Uterus (tissue), 4 donors: ENCODE measurements around the gene ZNF79. TPM values are rescaled to one million over a fixed set of nuclear protein-coding genes. Genes with fewer than 3 reads are reported as not detected.

ENCODE experiments used
- DNase-seq, 2 donors: peaks; one replicate each; pipeline ENCODE4 v3.0.0-alpha.2; 2019 to 2020
- H3K27ac ChIP-seq, 2 donors: fragments of 200-600 bp; sonication (generic); 1 replicate in 1 of 2; 2 replicates in 1 of 2; pipeline ENCODE4 v1.5.1; 2016 to 2018
- H3K27me3 ChIP-seq, 2 donors: fragments of 200-600 bp; sonication (generic); one replicate each; pipeline ENCODE4 v1.5.1; 2018 to 2019; ENCODE audit warnings: control low read depth in 1 of 2
- H3K36me3 ChIP-seq, 2 donors: fragments of 200-600 bp; sonication (generic); one replicate each; pipeline ENCODE4 v1.5.1; 2019; ENCODE audit warnings: control low read depth in 1 of 2
- H3K4me1 ChIP-seq, 2 donors: fragments of 200-600 bp; sonication (generic); one replicate each; pipeline ENCODE4 v1.5.1; 2018 to 2019; ENCODE audit warnings: control low read depth in 1 of 2
- H3K4me3 ChIP-seq, 2 donors: fragments of 200-600 bp; sonication (generic); 1 replicate in 1 of 2; 2 replicates in 1 of 2; pipeline ENCODE4 v1.5.1; 2018 to 2019; ENCODE audit warnings: mild to moderate bottlenecking in 1 of 2
- H3K9me3 ChIP-seq, 2 donors: fragments of 200-600 bp; sonication (generic); one replicate each; pipeline ENCODE4 v1.5.1; 2019; ENCODE audit warnings: control low read depth in 1 of 2
- POLR2A ChIP-seq, 2 donors: fragments of 450-650 bp; IDR thresholded peaks; one replicate each; pipeline ENCODE4 v1.6.1; 2016; ENCODE audit warnings: antibody characterized with exemption in 2 of 2, mild to moderate bottlenecking in 1 of 2, moderate library complexity in 1 of 2
- intact Hi-C: fragments of 100-400 bp; cut with DNase I; formaldehyde crosslinking; loops from one replicate; pipeline ENCODE4 v1.15.1; 2023; ENCODE audit warnings: low total_unique reads
- total RNA-seq, 4 donors: library from RNA; depleted of rRNA in 3 of 4; stranded (reverse); fragments of >200 nt in 3 of 4; gene quantifications; one replicate each; pipeline versions ENCODE4 v1.1.0 to v1.2.4, GENCODE V29; 2014 to 2023
- TF ChIP-seq, protein P1 (sequence below), 4 experiments: fragments of 200-600 bp in 2 of 4; fragments of 450-650 bp in 2 of 4; sonication (generic) in 2 of 4; IDR thresholded peaks; one replicate each; pipeline ENCODE4 v1.5.1; 2016 to 2019; ENCODE audit warnings: antibody characterized with exemption in 4 of 4, mild to moderate bottlenecking in 2 of 4, moderate library complexity in 1 of 4
- donor health status: DM: yes; HTN: yes; CAD: no.

ZNF79 gene
- total RNA-seq, 4 donors from 2014 or later = 3.8 to 14.1 (median 13.4) TPM

DNA sequence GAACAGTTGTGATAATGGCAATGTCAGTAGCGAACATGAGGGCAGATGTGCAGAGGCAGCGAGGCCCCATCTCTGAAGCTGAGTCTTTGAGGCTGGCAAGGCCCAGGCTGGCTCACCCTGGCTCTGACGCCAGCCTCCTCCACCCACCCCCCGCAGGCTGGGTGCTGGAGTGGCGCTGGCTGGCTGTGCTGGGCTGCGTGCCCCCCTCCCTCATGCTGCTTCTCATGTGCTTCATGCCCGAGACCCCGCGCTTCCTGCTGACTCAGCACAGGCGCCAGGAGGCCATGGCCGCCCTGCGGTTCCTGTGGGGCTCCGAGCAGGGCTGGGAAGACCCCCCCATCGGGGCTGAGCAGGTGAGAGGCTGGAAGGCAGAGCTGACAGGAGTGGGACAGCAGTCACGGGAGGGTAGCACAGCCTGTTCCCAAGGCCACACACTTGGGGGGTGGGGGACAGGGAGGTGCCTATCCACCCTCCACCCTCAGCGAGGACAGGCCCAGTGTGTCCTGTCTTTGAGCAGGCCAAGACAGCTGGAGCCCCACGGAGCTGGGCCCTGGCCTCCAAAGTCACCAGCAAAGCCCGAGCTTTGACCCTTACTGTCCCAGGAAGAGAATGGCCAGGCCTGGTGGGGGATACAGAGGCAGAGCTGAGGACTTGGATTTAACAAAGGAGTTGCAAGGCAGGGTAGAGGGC is 21.6 kb upstream of the ZNF79 start:
- Histone ChIP-seq H3K27me3 (no peaks in the 10 kb centered on the region), H3K27ac (no peak overlapping the region), H3K9me3 (no peaks in the 10 kb centered on the region), H3K36me3 (no peaks in the 10 kb centered on the region), H3K4me1 (peaks cover 0 to 11% of the 10 kb centered on the region in 2 donors), H3K4me3 (no peak overlapping the region)
- intact Hi-C loops = no loop called here
- TF ChIP-seq POLR2A (IDR thresholded peaks at IDR 0.05) = no peak
- TF ChIP-seq, protein P1, sequence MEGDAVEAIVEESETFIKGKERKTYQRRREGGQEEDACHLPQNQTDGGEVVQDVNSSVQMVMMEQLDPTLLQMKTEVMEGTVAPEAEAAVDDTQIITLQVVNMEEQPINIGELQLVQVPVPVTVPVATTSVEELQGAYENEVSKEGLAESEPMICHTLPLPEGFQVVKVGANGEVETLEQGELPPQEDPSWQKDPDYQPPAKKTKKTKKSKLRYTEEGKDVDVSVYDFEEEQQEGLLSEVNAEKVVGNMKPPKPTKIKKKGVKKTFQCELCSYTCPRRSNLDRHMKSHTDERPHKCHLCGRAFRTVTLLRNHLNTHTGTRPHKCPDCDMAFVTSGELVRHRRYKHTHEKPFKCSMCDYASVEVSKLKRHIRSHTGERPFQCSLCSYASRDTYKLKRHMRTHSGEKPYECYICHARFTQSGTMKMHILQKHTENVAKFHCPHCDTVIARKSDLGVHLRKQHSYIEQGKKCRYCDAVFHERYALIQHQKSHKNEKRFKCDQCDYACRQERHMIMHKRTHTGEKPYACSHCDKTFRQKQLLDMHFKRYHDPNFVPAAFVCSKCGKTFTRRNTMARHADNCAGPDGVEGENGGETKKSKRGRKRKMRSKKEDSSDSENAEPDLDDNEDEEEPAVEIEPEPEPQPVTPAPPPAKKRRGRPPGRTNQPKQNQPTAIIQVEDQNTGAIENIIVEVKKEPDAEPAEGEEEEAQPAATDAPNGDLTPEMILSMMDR (IDR thresholded peaks at IDR 0.05) = no peak
- no peak for DNase-seq

DNA sequence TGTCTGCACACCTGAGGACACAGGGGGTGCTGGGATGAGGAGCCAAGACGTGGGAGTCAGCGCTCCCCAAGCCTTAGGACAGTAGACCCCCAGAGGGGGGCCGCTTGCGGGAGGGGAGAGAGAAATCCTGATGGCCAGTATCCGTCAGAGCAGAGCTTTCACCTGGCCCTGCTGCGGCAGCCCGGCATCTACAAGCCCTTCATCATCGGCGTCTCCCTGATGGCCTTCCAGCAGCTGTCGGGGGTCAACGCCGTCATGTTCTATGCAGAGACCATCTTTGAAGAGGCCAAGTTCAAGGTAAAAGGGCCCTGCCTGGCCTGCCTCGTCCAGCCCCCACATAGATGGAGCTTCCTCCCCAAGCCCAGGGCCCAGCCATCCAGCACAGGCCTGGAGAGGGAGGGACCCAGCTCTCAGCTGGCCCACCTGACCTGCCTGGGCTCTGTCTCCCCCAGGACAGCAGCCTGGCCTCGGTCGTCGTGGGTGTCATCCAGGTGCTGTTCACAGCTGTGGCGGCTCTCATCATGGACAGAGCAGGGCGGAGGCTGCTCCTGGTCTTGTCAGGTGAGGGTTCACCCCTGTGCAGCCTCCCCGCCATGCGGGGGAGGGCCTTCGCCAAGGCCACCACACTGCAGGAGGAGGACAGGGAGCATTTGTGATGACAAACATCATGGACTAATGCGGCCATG is 20.5 kb upstream of the ZNF79 start:
- Histone ChIP-seq H3K36me3 (no peaks in the 10 kb centered on the region), H3K27me3 (no peaks in the 10 kb centered on the region), H3K27ac (no peak overlapping the region), H3K4me3 (no peak overlapping the region), H3K4me1 (peaks cover 0 to 2% of the 10 kb centered on the region in 2 donors), H3K9me3 (no peaks in the 10 kb centered on the region)
- intact Hi-C loops = no loop called here
- DNase-seq = no peak
- no peak for TF ChIP-seq POLR2A (IDR thresholded peaks at IDR 0.05)
- TF ChIP-seq, protein P1 (IDR thresholded peaks at IDR 0.05) = no peak

DNA sequence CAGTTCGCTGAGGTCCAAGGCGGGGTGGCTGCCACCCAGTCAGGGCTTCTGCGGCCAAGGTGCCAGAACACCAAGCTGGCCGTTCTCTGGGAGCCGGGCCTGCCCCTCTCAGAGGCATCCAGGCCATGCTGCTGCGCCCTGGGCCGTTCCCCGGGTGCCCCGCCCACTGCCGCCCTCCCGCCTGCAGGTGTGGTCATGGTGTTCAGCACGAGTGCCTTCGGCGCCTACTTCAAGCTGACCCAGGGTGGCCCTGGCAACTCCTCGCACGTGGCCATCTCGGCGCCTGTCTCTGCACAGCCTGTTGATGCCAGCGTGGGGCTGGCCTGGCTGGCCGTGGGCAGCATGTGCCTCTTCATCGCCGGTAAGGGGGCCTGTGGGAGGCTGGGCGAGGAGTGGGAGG is 19.6 kb upstream of the ZNF79 start:
- intact Hi-C loops = no loop called here
- Histone ChIP-seq H3K4me1 (no peaks in the 10 kb centered on the region), H3K9me3 (no peaks in the 10 kb centered on the region), H3K27me3 (no peaks in the 10 kb centered on the region), H3K4me3 (no peak overlapping the region), H3K36me3 (no peaks in the 10 kb centered on the region), H3K27ac (no peak overlapping the region)
- DNase-seq = no peak
- no peak for TF ChIP-seq POLR2A (IDR thresholded peaks at IDR 0.05)
- TF ChIP-seq, protein P1 (IDR thresholded peaks at IDR 0.05) = no peak

DNA sequence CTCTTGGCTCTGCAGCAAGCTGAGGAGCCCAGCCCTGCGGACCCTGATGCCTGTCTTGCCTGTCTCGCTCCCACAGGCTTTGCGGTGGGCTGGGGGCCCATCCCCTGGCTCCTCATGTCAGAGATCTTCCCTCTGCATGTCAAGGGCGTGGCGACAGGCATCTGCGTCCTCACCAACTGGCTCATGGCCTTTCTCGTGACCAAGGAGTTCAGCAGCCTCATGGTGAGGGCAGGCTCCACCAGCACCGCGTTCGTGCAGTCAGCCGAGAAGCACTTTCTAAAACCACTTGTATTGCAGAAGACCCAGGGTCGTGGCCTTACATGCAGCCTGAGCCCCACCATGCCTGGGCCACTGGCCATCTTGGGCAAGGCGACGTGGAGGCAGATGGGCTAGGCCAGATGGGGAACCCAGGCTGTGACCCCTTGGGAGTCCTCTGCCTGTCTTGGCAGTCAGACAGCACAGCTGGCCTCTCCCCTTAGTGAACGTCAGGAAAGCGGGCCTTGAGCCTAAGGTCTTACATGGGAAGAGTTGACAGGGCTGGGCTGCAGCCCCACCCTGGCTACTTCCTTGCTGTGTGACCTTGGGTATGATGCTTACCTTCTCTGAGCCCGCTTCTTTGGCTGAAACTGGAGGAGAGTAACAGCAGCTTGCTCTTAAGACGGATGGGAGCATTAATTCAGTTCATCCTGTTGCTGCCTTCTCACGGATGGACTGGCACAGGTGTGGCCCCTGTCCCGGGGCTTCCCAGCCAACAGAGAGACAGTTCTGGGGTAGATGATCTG is 18.6 kb upstream of the ZNF79 start:
- intact Hi-C loops = no loop called here
- Histone ChIP-seq H3K36me3 (no peaks in the 10 kb centered on the region), H3K27ac (no peak overlapping the region)

More for the DNA sequence above, 18.6 kb upstream of the ZNF79 start:
- no peak for DNase-seq
- H3K4me1 ChIP-seq = no peaks in the 10 kb centered on the region
- H3K4me3 ChIP-seq = no peak overlapping the region
- no peaks in the 10 kb centered on the region for H3K27me3 ChIP-seq
- no peaks in the 10 kb centered on the region for H3K9me3 ChIP-seq
- no peak for TF ChIP-seq POLR2A (IDR thresholded peaks at IDR 0.05)
- TF ChIP-seq, protein P1 (IDR thresholded peaks at IDR 0.05) = no peak
